K562 (cell line): ENCODE data around the gene QRICH1. TPM values are rescaled to one million over a fixed set of nuclear protein-coding genes. Genes with fewer than 3 reads are reported as not detected.

ENCODE experiments used
- CHD2 ChIP-seq: IDR thresholded peaks from 2 replicates; pipeline ENCODE4 v1.6.1; 2011; ENCODE audit warnings: low read depth, low read length
- ELF1 ChIP-seq: fragments of 200-800 bp; sonication (Bioruptor generic); IDR thresholded peaks from 2 replicates; pipeline ENCODE4 v1.6.1; 2016; ENCODE audit warnings: missing genetic modification characterization, missing compliant biosample characterization
- POLR2G ChIP-seq: fragments of 200-400 bp; formaldehyde crosslinking; IDR thresholded peaks from 2 replicates; pipeline ENCODE4 v1.6.1; 2017; ENCODE audit warnings: low read depth, mild to moderate bottlenecking, antibody characterized with exemption, low read length, moderate library complexity
- PPARD ChIP-seq: fragments of 250-450 bp; sonication (Bioruptor Pico); IDR thresholded peaks from 2 replicates; pipeline ENCODE4 v1.8.0; 2022; ENCODE audit warnings: inconsistent platforms, mild to moderate bottlenecking, moderate library complexity
- SIN3B ChIP-seq: fragments of 450-650 bp; IDR thresholded peaks from 2 replicates; pipeline ENCODE4 v1.6.1; 2017; ENCODE audit warnings: low read depth, mild to moderate bottlenecking, moderate library complexity
- TCF3 ChIP-seq: sonication (generic); formaldehyde crosslinking; IDR thresholded peaks from 2 replicates; pipeline ENCODE4 v1.4.0; 2020; ENCODE audit warnings: mild to moderate bottlenecking, missing genetic modification reagents
- THRAP3 ChIP-seq: fragments of 450-650 bp; IDR thresholded peaks from 2 replicates; pipeline ENCODE4 v1.6.1; 2016; ENCODE audit warnings: mild to moderate bottlenecking, inconsistent platforms, borderline replicate concordance
- XRCC5 ChIP-seq: fragments of 200-400 bp; formaldehyde crosslinking; IDR thresholded peaks from 2 replicates; pipeline ENCODE4 v1.6.1; 2017; ENCODE audit warnings: low read depth, mild to moderate bottlenecking, low read length
- ZBTB5 ChIP-seq: fragments of 450-650 bp; IDR thresholded peaks from 2 replicates; pipeline ENCODE4 v1.6.1; 2017; ENCODE audit warnings: antibody characterized with exemption
- ZKSCAN3 ChIP-seq: fragments of 250-450 bp; sonication (Bioruptor Pico); IDR thresholded peaks from 2 replicates; pipeline ENCODE4 v1.4.0; 2020
- ZNF140 ChIP-seq: fragments of 250-450 bp; sonication (Bioruptor Pico); IDR thresholded peaks from 2 replicates; pipeline ENCODE4 v1.8.0; 2021; ENCODE audit warnings: moderate library complexity, mild to moderate bottlenecking, inconsistent platforms
- ZNF253 ChIP-seq: fragments of 250-450 bp; sonication (Bioruptor Pico); conservative IDR thresholded peaks from 2 replicates; pipeline ENCODE4 v1.6.1; 2021; ENCODE audit warnings: mild to moderate bottlenecking
- ZNF431 ChIP-seq: sonication (generic); formaldehyde crosslinking; IDR thresholded peaks from 2 replicates; pipeline ENCODE4 v1.8.0; 2022; ENCODE audit warnings: mild to moderate bottlenecking, missing genetic modification reagents
- polyA plus RNA-seq, 8 experiments: library from polyadenylated mRNA; depleted of rRNA in 4 of 8; stranded (reverse) in 5 of 8; unstranded in 3 of 8; fragments of >200 nt; fragmentation: Nextera tagmentation in 2 of 8; fragmentation: Illumina TruSeq in 1 of 8; extraction: Ambion mirVana in 2 of 8; extraction: Trizol in 1 of 8; gene quantifications; 2 replicates each; pipeline versions ENCODE4 v1.2.1 to v1.2.3, GENCODE V29; 2011 to 2014; ENCODE audit warnings: inconsistent platforms in 1 of 8, missing spikeins in 1 of 8
- total RNA-seq, 7 experiments: library from RNA; depleted of rRNA in 6 of 7; stranded (reverse); fragments of >200 nt in 6 of 7; fragmentation: Illumina TruSeq in 2 of 7; extraction: Trizol in 2 of 7; gene quantifications; 2 replicates each; pipeline versions ENCODE4 v1.2.1 to v1.2.3, GENCODE V29; 2011 to 2021; ENCODE audit warnings: low replicate concordance in 1 of 7
- TF ChIP-seq, protein P1 (sequence below): fragments of 450-650 bp; formaldehyde crosslinking; IDR thresholded peaks from 2 replicates; pipeline ENCODE4 v1.4.0; 2020; ENCODE audit warnings: mild to moderate bottlenecking, moderate library complexity
- TF ChIP-seq, protein P2 (sequence below), 2 experiments: fragments of 450-650 bp in 1 of 2; sonication (generic) in 1 of 2; formaldehyde crosslinking in 1 of 2; IDR thresholded peaks; 2 replicates each; pipeline versions ENCODE4 v1.7.1 to v1.9.0; 2016 to 2022; ENCODE audit warnings: inconsistent platforms in 1 of 2, mild to moderate bottlenecking in 1 of 2, missing genetic modification reagents in 1 of 2

QRICH1 gene
- total and polyA plus RNA-seq, 9 of the 15 experiments (the other 6 are each of a cell fraction or from before 2014, with no cell fraction given) = 20.1 to 99.2 (median 56.7) TPM

DNA sequence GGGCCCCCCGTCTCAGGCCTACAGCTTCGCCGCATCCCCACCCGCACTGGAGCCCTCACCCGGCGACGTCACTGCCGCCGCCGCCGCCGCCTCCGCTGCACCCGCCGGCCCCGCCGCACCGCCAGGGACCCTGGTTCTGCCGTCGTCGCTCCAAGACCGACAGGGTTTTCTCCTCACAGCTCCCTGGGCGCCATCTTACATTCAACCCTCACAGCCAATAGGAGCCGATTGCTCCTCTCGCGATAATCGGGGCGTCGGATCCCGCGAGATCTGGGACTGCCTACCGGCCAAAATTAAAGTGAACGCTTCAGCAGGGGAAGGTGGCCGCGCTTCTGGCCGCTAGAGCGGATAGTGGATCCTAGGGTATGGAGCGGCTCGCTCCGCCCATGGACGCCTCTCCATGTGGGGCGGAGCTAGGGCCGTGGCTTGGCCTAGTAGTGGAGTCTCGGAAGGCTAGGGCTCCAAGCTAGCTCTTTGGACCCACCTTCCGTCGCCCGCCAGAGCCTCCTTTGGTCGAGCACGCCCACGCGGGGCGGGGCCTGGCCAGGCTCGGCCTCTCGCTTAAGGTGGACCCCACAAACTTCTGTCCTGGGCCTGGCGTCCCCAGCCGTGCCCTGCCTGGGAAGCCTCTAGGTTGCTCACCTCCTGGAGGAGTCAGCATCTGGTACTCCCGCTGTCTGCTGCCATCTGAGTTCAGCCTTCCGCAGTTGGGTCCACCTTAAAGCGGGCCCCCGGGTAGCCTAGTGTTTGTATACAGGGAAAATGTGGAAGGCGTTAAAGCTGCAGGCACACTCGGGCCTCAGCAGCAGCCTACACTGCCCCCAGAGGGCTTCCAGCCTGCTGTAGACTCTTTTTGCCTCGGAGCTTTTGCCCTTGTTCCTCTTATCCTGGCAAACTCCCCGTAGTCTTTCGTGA is at the start of gene QRICH1 (continued):
- no peak for TF ChIP-seq ZBTB5
- peak; percentile 97 for TF ChIP-seq SIN3B
- TF ChIP-seq, protein P1, sequence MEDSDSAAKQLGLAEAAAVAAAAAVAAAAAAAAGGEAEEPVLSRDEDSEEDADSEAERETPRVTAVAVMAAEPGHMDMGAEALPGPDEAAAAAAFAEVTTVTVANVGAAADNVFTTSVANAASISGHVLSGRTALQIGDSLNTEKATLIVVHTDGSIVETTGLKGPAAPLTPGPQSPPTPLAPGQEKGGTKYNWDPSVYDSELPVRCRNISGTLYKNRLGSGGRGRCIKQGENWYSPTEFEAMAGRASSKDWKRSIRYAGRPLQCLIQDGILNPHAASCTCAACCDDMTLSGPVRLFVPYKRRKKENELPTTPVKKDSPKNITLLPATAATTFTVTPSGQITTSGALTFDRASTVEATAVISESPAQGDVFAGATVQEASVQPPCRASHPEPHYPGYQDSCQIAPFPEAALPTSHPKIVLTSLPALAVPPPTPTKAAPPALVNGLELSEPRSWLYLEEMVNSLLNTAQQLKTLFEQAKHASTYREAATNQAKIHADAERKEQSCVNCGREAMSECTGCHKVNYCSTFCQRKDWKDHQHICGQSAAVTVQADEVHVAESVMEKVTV = no peak
- no peak for TF ChIP-seq ZKSCAN3 (CRISPR knock-in tag)
- TF ChIP-seq ZNF431 (CRISPR knock-in tag) = 0 out of 2 replicates have a peak, but pooled peaks have one; percentile 17
- TF ChIP-seq ZNF140 (CRISPR knock-in tag) = no peak
- TF ChIP-seq, protein P2, sequence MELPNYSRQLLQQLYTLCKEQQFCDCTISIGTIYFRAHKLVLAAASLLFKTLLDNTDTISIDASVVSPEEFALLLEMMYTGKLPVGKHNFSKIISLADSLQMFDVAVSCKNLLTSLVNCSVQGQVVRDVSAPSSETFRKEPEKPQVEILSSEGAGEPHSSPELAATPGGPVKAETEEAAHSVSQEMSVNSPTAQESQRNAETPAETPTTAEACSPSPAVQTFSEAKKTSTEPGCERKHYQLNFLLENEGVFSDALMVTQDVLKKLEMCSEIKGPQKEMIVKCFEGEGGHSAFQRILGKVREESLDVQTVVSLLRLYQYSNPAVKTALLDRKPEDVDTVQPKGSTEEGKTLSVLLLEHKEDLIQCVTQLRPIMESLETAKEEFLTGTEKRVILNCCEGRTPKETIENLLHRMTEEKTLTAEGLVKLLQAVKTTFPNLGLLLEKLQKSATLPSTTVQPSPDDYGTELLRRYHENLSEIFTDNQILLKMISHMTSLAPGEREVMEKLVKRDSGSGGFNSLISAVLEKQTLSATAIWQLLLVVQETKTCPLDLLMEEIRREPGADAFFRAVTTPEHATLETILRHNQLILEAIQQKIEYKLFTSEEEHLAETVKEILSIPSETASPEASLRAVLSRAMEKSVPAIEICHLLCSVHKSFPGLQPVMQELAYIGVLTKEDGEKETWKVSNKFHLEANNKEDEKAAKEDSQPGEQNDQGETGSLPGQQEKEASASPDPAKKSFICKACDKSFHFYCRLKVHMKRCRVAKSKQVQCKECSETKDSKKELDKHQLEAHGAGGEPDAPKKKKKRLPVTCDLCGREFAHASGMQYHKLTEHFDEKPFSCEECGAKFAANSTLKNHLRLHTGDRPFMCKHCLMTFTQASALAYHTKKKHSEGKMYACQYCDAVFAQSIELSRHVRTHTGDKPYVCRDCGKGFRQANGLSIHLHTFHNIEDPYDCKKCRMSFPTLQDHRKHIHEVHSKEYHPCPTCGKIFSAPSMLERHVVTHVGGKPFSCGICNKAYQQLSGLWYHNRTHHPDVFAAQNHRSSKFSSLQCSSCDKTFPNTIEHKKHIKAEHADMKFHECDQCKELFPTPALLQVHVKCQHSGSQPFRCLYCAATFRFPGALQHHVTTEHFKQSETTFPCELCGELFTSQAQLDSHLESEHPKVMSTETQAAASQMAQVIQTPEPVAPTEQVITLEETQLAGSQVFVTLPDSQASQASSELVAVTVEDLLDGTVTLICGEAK (IDR thresholded peaks at IDR 0.05) = no peak
- TF ChIP-seq, protein P2 (CRISPR knock-in tag; IDR thresholded peaks at IDR 0.05) = no peak
- no peak for TF ChIP-seq TCF3 (CRISPR knock-in tag)
- TF ChIP-seq ELF1 (tag) = peak; percentile 59; the same call in 1 of the 2 replicates
- no peak for TF ChIP-seq ZNF253 (CRISPR knock-in tag)
- TF ChIP-seq POLR2G = peak; percentile 95
- TF ChIP-seq THRAP3 = no peak
- peak; percentile 100 for TF ChIP-seq CHD2
- no peak for TF ChIP-seq XRCC5
- TF ChIP-seq PPARD (CRISPR knock-in tag) = no peak
